HCT116 (cell line): ENCODE data around the gene CCP110. TPM values are rescaled to one million over a fixed set of nuclear protein-coding genes. Genes with fewer than 3 reads are reported as not detected.
A peak's percentile ranks its signal among the peaks of the same experiment; 100 is the strongest.

Source experiments
- ATAC-seq: fragments of 200-7000 bp; cut with Tn5 transposase; 2 replicates; pipeline ENCODE4 v1.9.1; 2020; ENCODE audit warnings: mild to moderate bottlenecking, moderate library complexity
- BruUV-seq: library from RNA; stranded (reverse); fragments of 400-500 nt; replicated peaks from 2 replicates; lab custom pipeline; 2021; lab: Mats Ljungman, UMichigan
- CTCF ChIA-PET: fragments of 300-600 bp; sonication (Branson Sonifier 250); formaldehyde crosslinking; loops from one replicate; lab custom pipeline; 2021; ENCODE audit warnings: antibody characterized with exemption; lab: Charles Lee
- POLR2A ChIA-PET: fragments of 300-600, 350-600 bp; sonication (Branson Sonifier 250); formaldehyde crosslinking; loops from one replicate; lab custom pipeline; 2021; ENCODE audit warnings: antibody characterized with exemption; lab: Charles Lee
- RAD21 ChIA-PET, 2 experiments: fragments of 300-600 bp; sonication (Branson Sonifier 250); formaldehyde crosslinking; loops; one replicate each; lab custom pipeline; 2023; ENCODE audit warnings: low total read pairs in 2 of 2; ENCODE audit not compliant: uncharacterized antibody in 2 of 2, unreplicated experiment in 2 of 2, low non-redundant PET in 1 of 2; lab: Charles Lee
- DNase-seq: peaks from one replicate; pipeline ENCODE4 v3.0.0-alpha.2; 2010; ENCODE audit warnings: low read depth, low spot score
- H2AFZ ChIP-seq: fragments of 200-600 bp; shearing (Covaris generic), sonication (generic); 2 replicates; pipeline ENCODE4 v1.6.1; 2017; ENCODE audit warnings: low read depth, mixed run types, mixed read lengths, antibody characterized with exemption, low read length; ENCODE audit not compliant: poor library complexity, severe bottlenecking
- H3K27ac ChIP-seq: 2 replicates; pipeline ENCODE4 v1.5.1; 2012; ENCODE audit warnings: low read depth, low read length
- H3K27me3 ChIP-seq: fragments of 200-600 bp; sonication (generic); 2 replicates; pipeline ENCODE4 v1.6.1; 2016; ENCODE audit warnings: mixed run types, low read length, mixed read lengths; ENCODE audit not compliant: insufficient read depth
- H3K36me3 ChIP-seq, 2 experiments: fragments of 200-500 bp in 1 of 2; fragments of 200-600 bp in 1 of 2; sonication (Bioruptor generic) in 1 of 2; sonication (generic) in 1 of 2; 2 replicates each; pipeline versions ENCODE4 v1.5.1 to v1.6.1; 2014 to 2016; ENCODE audit warnings: low read length in 2 of 2, inconsistent platforms in 1 of 2, mixed read lengths in 1 of 2, mixed run types in 1 of 2; ENCODE audit not compliant: insufficient read depth in 2 of 2, control insufficient read depth in 1 of 2
- H3K4me1 ChIP-seq, 2 experiments: fragments of 200-600 bp in 1 of 2; sonication (generic) in 1 of 2; 2 replicates each; pipeline versions ENCODE4 v1.5.1 to v1.6.1; 2012 to 2017; ENCODE audit warnings: low read length in 2 of 2, inconsistent platforms in 1 of 2, mild to moderate bottlenecking in 1 of 2, mixed read lengths in 1 of 2, mixed run types in 1 of 2, moderate library complexity in 1 of 2; ENCODE audit not compliant: insufficient read depth in 2 of 2, control insufficient read depth in 1 of 2
- H3K4me2 ChIP-seq: fragments of 200-600 bp; sonication (generic); 2 replicates; pipeline ENCODE4 v1.6.1; 2017; ENCODE audit warnings: mixed run types, low read length, mixed read lengths
- H3K4me3 ChIP-seq, 2 experiments: fragments of 200-600 bp in 1 of 2; sonication (generic) in 1 of 2; replicated peaks in 1 of 2; 2 replicates each; pipeline ENCODE4 v1.5.1; 2011 to 2016; ENCODE audit warnings: low read length in 2 of 2, control low read depth in 1 of 2, low read depth in 1 of 2, mild to moderate bottlenecking in 1 of 2, mixed read lengths in 1 of 2, mixed run types in 1 of 2
- H3K79me2 ChIP-seq: fragments of 200-600 bp; sonication (generic); 2 replicates; pipeline ENCODE4 v1.6.1; 2017; ENCODE audit warnings: mild to moderate bottlenecking, mixed run types, low read length, moderate library complexity, mixed read lengths; ENCODE audit not compliant: insufficient read depth
- H3K9ac ChIP-seq: fragments of 200-600 bp; sonication (generic); 2 replicates; pipeline ENCODE4 v1.6.1; 2016; ENCODE audit warnings: low read length, mixed read lengths
- H3K9me2 ChIP-seq: fragments of 200-600 bp; sonication (generic), shearing (Covaris generic); 2 replicates; pipeline ENCODE4 v1.6.1; 2017; ENCODE audit warnings: mixed run types, mild to moderate bottlenecking, moderate library complexity; ENCODE audit not compliant: insufficient read depth
- H3K9me3 ChIP-seq, 2 experiments: fragments of 200-500 bp in 1 of 2; fragments of 200-600 bp in 1 of 2; sonication (Bioruptor generic) in 1 of 2; sonication (generic) in 1 of 2; 2 replicates each; pipeline ENCODE4 v1.6.1; 2014 to 2017; ENCODE audit warnings: low read length in 2 of 2, mixed read lengths in 2 of 2, inconsistent platforms in 1 of 2, low read depth in 1 of 2, mild to moderate bottlenecking in 1 of 2, mixed run types in 1 of 2, moderate library complexity in 1 of 2; ENCODE audit not compliant: control insufficient read depth in 1 of 2, insufficient read depth in 1 of 2
- H4K20me1 ChIP-seq: fragments of 200-600 bp; sonication (generic), shearing (Covaris generic); 2 replicates; pipeline ENCODE4 v1.6.1; 2017; ENCODE audit warnings: mixed run types, mild to moderate bottlenecking, moderate library complexity; ENCODE audit not compliant: insufficient read depth
- ATF3 ChIP-seq: IDR thresholded peaks from 2 replicates; pipeline ENCODE4 v1.6.1; 2012
- CBX3 ChIP-seq: IDR thresholded peaks from 2 replicates; pipeline ENCODE4 v1.6.1; 2012; ENCODE audit warnings: low read depth
- EGR1 ChIP-seq: IDR thresholded peaks from 2 replicates; pipeline ENCODE4 v1.6.1; 2012; ENCODE audit warnings: low read depth
- EZH2phosphoT487 ChIP-seq: fragments of 200-600 bp; IDR thresholded peaks from 2 replicates; pipeline ENCODE4 v1.6.1; 2018; ENCODE audit warnings: antibody characterized with exemption, borderline replicate concordance
- MAX ChIP-seq: IDR thresholded peaks from 2 replicates; pipeline ENCODE4 v1.6.1; 2012
- POLR2A ChIP-seq: IDR thresholded peaks from 2 replicates; pipeline ENCODE4 v1.7.0; 2011; ENCODE audit warnings: borderline replicate concordance; ENCODE audit not compliant: insufficient read depth, insufficient read length; ENCODE audit errors: extremely low read depth
- RAD21 ChIP-seq: IDR thresholded peaks from 2 replicates; pipeline ENCODE4 v1.6.1; 2012; ENCODE audit warnings: low read depth, mild to moderate bottlenecking
- REST ChIP-seq: IDR thresholded peaks from 2 replicates; pipeline ENCODE4 v1.6.1; 2012; ENCODE audit warnings: low read depth
- SIN3A ChIP-seq: IDR thresholded peaks from 2 replicates; pipeline ENCODE4 v1.6.1; 2012; ENCODE audit warnings: low read depth
- SRF ChIP-seq: IDR thresholded peaks from 2 replicates; pipeline ENCODE4 v1.6.1; 2012; ENCODE audit warnings: low read depth
- TCF7L2 ChIP-seq: IDR thresholded peaks from 2 replicates; pipeline ENCODE4 v1.7.0; 2011; ENCODE audit warnings: borderline replicate concordance, inconsistent platforms; ENCODE audit not compliant: insufficient read depth, insufficient read length; ENCODE audit errors: extremely low read depth
- intact Hi-C: fragments of 100-400 bp; cut with micrococcal nuclease; formaldehyde crosslinking; loops from 2 replicates; pipeline ENCODE4 v1.10.0; 2022
- total RNA-seq: library from RNA; stranded (reverse); gene quantifications from one replicate; pipeline ENCODE4 v1.2.1, GENCODE V29; 2021; ENCODE audit not compliant: unreplicated experiment

Gene CCP110
- total RNA-seq, 1 experiment from 2014 or later = 21.4 TPM

- POLR2A ChIA-PET = no interaction called here
- no peak overlapping the region for H3K27ac ChIP-seq
- CTCF ChIA-PET = no interaction called here
- no peaks in the 10 kb centered on the region for H4K20me1 ChIP-seq
- no peaks in the 10 kb centered on the region for H3K9me3 ChIP-seq
- H3K4me3 ChIP-seq = no peak overlapping the region
- no peak overlapping the region for H3K9ac ChIP-seq
- intact Hi-C loops = no loop called here
- DNase-seq (no peak), ATAC-seq (no peak)
- no peak overlapping the region for H2AFZ ChIP-seq
- peaks cover 0 to 13% of the 10 kb centered on the region in 2 experiments; a peak in 1 of 4 replicates for H3K36me3 ChIP-seq
- H3K4me2 ChIP-seq = 0 out of 2 replicates have a peak overlapping the region, but pooled peaks have one; percentile 65
- no peaks in the 10 kb centered on the region for H3K9me2 ChIP-seq
- RAD21 ChIA-PET = no interaction called here
- H3K79me2 ChIP-seq = no peaks in the 10 kb centered on the region
- BruUV-seq = no TSS peak
- TF ChIP-seq SIN3A = no peak
- TF ChIP-seq MAX = no peak
- TF ChIP-seq EGR1 = no peak
- TF ChIP-seq REST = no peak
- TF ChIP-seq POLR2A = no peak
- no peak for TF ChIP-seq ATF3
- TF ChIP-seq TCF7L2 = no peak
- no peak for TF ChIP-seq RAD21
- no peak for TF ChIP-seq EZH2phosphoT487
- TF ChIP-seq SRF = no peak
- TF ChIP-seq CBX3 = no peak
- TF ChIP-seq, all 23 proteins: peak for 0
- H3K4me1 ChIP-seq = peaks cover 22 to 36% of the 10 kb centered on the region in 2 experiments
- H3K27me3 ChIP-seq = no peaks in the 10 kb centered on the region
Measured at GRCh38 chr16:19479302-19479721, 44.4 kb upstream of the CCP110 start.
